Measurements from ENCODE around the gene EIF4E2.

EIF4E2 gene, protein sequence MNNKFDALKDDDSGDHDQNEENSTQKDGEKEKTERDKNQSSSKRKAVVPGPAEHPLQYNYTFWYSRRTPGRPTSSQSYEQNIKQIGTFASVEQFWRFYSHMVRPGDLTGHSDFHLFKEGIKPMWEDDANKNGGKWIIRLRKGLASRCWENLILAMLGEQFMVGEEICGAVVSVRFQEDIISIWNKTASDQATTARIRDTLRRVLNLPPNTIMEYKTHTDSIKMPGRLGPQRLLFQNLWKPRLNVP

DNA sequence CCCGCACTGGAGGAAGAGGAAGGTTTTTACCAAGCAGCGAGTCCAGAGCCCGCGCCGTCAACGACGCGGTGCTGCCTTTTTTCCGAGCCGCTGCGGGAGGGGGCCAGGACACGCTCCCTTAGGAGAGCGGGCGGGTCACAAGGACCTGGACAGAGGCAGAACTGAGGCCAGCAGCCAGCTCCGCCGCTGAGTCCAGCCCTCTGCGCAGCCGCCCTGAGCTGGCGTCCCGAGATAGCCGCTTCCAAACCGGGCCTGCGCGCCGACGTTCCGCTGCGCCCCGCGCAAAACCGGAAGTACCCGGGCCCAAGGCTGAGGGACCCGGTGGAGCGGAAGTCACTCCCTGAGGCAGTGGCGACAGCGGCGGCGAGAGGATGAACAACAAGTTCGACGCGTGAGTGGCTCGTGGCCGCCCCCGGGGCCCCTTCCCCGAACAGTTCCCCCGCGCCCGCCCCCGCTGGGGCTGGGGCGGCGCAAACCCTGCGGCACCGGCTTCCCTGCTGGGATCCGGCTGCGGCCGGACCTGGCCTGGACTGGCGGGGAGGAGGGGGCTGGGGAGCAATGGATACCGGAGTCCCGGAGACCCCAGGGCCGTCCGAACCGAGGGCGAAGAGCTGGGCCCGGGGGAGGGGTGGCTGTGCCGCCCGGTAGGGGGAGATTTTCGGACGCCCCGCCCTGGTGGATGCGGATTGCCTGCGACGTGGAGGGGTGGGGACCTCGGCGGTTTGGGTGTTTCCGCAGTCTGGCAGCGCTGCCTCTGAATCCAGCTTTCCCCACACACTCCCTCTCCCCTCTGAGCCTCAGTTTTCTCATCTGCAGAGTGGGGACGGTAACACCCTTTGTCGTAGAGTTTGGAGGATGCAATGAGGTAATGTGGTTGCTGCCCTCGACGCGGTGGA lies at the start of gene EIF4E2, which contains the start of gene TIGD1:
TSS of gene EIF4E2 (plus strand) at position 336 of the 896 bp plus-strand sequence. CDS start at position 372, 36 bp downstream.
TSS of gene TIGD1 (minus strand) at position 204 of the 896 bp plus-strand sequence. CDS start 675 bp downstream, outside the sequence.
- DNase-seq, result peak; percentile 95 to 97 (median 97)

DNA sequence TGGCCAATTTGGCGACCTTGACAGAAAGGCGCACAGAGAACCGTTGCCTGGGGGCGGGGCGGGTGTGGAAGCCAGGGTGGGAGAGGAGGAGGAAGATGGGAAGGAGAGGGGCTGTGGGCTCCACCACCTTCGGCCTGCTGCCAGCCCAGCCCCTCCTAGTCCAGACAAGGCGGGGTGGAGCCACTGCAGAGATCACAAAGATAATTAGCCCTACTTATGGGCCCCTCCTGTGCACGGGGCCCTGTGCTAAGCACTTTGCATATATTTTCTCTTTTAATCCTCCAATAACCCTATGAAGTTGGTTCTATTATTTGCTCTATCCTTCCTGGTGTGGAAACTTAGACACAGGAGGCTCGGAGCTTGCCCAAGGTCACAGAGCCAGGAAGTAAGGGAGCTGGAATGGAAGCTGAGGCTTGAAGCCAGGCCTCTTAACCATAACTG lies 49.1 kb upstream of the EIF4E2 start:
- DNase-seq, result no peak

DNA sequence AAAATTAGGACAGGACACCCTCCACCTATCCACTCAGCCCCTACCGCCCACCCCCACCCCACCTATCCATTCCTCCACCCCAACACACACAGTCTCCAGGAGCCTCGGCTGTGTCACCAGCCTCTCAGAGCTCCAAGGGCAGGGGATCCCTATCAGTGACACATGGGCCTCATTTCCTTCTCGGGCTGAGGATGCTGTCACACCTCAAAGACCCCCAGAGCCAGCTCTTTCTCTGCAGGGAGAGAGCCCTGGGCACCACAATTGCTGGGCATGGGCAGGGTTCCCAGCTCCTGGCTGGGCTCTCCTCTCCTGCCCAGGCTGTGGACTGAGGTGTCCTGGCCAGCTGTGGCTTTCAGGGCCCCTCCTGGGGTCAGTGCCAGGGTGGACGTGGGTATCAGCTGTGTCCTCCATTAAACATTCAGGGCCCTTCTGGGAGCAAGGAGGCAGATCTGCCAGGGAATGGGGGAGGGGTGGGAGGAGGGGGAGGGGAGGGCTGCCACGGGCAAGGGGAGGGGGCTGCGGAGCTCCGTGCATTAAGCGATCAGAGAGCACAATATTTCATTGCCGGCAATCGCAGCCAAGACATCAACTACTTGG lies 48.6 kb upstream of the EIF4E2 start:
- no peak for DNase-seq

DNA sequence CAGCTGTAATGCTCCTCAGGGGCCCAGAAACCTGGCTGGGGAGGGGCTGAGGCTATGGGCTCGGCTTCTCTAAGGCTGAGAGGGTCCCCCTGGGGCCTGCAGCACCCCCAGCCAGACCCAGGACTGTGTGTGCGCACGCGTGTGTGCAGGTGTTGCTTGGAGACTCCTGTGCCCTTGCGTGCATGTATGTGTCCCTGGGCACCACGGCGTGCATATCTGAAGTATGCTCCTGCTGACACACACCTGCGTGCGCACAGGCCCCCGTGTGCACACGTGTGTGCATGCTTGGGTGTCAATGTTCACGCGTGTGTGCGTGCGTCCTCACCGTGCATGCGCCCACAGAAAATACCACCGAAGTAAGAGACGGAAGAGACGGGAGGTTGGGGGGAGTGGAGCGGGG lies 48.0 kb upstream of the EIF4E2 start:
- no peak for DNase-seq

DNA sequence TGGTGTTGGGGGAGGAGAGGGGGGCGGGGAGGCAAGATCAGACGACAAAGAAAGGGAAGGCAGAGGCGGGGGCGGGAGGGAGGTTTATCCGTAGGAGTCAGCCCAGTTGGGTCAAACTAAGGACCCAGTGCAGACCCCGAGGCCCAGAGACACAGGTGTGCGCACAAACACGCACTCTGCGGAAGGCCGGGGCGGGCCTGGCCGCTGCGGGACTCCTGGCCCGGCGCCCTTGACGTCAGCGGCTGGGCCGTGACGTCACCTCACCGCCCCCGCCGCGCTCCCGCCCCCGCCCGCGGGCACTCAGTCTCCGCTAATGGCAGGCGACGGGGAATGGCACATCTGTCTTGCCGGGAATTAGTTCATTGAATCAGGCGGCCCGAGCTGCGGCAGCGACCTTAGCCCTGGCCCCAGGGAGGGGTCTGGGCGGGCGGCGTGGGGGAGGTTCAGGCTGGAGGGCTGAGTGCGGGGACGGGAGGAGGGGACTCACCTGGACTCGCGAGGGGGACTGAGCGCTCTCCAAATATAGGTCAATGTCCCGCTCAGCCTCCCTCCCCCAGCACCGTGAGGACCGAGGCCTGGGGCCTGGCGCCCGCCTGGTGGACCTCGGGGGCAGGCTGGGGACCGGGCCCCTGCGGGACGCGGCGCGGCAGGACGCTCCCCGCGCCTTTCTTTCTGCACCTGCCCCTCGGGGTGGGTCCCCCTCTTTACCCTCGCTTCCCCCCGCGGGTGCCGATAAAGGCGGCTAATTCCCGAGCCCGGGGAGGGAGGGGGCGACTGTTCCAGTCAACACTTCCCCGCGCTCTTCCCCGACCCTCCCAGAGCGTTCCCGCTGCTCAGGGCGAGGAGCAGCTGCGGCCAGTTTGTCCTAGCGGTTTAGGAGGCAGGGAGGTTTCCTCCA lies 47.3 kb upstream of the EIF4E2 start:
- DNase-seq, result peak; percentile 70 to 83 (median 73)

DNA sequence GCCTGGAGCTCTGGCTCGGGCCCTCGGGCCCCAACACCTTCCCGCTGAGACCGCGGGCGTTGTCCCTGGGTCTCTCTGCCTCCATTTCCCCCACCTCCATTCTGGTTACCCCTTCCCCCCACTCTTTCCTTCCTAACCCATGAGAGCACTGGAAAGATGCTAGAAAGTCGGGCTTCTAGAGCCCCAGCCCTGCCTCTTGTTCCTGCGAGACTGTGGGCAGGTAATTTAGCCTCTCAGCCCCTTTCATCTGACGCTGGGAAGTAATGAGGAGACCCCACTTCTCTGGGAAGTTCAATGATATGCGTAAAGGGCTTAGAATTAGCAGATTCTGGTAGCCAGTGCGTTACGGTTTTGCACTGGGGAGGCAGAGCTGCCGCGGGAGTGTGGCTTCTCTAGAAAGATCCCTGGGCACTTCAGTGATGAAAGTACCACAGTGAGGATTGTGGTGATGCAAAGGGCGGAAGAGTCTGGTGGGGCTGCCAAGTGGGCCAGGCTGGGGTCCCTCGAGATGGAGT lies 46.6 kb upstream of the EIF4E2 start:
- DNase-seq, result no peak

DNA sequence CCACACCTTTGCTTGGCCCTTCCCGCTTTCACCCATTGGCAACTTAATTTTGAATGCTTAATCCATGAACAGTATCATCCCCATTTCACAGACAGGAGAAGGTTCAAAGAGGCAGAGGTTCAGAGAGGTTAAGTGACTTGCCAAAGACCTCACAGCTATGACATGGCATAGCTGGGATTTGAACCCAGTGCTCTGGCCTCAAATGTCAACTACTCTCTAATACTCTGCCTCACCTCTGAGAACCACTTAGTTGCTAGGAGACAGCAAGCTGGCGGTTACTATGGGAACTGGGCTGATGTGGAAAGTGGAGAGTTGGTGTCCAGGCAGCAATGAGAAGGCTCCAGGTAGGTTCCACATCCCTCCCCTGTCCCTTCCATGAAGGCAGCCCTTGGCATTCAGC lies 46.1 kb upstream of the EIF4E2 start:
- DNase-seq, result no peak

DNA sequence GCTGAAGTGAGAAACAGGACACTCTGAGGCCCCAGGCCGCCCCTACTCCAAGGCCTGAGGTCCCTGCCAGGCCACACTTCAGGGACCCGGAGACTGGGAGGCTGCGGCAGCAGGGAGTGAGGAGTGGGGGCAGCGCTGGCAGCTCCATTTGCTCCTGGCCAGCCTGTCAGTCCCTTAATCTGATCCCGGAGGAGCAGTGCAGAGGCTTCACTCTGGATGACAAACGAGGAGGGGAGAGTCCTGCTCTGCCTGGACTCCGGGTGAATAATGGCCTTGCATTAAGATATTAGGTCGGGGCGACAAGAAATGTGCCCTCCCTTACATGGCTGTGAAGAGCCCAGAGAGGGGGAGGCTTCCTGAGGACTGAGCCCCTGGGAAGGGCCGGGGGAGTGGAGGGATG lies 44.6 kb upstream of the EIF4E2 start:
- no peak for DNase-seq

DNA sequence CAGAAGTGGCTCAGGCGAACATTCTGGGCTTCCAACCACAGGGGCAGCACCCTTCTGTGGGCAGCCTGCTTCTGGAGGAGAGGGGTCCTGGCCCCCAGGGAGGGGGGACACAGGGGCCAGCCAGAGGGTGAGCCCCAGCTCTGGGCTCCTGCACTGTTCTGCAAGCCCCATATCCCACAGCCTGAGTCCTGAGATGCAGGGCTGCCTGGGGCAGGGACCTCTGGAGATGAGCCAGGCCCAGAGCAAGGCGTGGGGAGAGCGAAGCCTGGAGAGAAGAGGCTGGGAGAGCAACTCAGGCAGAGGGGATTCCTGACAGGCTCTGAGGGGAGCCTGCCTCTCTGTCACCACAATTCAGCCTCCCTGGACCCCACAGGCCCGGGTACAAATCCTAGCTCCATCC lies 43.8 kb upstream of the EIF4E2 start:
- DNase-seq, result no peak

DNA sequence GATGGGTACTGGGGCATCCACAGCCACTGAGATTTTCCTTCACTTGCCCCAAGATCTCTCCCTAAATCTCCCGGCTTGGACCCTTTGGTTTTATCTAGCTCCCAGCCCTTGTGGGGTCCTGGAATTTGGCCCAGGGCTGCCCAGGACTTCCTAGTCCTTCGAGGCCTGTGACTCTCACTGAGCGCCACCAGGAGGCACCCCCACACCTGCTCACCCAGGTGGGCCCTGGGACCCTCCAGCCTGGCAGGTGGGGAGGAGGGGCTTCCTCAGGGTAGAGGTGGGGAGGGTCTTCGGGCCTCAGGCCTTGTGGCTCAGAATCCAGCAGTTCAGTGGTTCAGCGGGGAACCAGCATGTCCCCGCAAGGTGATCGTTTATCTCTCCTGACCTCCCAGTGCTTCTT lies 42.2 kb upstream of the EIF4E2 start:
- no peak for DNase-seq

DNA sequence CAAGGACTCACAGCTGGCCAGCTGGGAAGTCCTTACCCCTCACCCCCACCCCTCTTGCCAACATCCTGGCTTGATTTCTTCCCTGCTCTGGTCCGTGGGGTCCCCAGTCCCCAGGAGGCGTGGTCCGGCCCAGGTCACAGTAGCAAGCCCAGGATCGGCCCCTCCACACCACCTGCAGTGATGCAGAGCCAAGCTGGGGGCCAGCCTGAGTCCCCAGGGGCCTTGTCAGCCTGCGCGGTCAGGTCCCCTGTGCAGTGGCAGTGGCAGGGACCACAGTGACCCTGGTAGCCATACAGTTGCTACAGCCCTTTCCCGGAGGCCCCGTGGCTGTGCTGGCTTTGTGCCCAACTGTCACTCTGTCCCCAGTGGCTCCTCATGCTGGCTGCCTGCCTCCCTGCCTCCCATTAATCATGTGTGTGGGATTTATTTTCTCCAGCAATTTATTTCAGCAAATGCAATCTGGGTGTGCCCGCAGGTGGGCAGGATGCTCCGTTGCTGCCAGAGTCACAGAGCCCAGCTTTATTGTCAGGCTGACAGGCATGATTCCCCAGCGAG lies 39.1 kb upstream of the EIF4E2 start:
- no peak for DNase-seq

DNA sequence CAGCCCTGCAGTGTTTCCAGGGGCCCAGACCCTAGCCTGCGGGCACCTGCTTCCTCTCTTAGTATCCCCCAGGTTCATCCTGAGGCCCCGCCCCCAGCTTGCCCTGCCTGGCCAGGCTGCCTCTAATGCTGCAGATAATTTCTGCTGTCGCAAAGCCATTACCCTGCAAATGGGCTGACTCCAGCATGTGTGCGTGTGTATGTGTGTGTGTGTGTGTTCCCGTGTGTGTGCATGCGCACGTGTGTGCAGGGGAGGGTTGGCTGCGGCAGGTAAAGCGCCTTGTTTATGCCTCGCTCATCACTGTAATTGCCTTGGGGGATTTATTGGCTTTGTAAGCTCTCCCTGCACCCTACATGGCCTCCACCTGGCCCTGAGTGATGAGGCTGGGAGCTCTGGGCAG lies 37.9 kb upstream of the EIF4E2 start:
- DNase-seq, result no peak

DNA sequence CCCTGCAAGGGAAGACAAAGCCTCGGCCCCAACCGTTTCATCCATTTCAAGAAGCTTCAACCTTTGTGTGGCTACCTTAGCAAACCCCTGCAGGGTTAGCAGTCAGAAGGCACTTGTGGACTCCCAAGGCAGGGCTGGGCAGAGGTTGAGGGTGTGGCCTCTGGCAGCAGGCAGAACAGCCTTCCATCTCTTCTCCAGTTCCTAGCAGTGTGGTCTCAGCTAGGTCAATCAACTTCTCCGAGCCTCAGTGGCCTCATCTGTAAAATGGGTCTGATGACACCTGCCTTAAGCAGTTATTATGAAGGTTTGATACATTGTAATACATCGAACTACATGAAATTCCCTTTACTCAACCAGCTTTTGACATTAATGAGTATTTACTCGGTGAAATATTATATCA lies 37.1 kb upstream of the EIF4E2 start:
- no peak for DNase-seq

DNA sequence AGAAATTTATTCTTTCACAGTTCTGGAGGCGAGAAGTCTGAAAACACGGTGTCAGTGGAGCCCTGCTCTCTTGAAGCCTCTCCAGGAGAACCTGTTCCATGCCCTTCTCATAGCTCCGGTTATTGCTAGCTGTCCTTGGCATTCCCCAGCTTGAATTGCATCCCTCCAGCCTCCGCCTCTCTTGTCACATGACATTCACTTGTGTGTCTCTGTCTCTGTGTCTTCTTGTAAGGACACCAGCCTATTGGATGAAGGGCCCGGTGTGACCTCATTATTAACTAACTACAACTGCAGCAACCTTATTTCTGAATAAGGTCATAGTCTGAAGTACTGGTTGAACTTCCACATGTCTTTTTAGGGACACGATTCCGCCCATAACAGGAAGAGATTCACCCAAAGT lies 34.9 kb upstream of the EIF4E2 start:
- DNase-seq, result peak in 1 of 3 donors; percentile 6

DNA sequence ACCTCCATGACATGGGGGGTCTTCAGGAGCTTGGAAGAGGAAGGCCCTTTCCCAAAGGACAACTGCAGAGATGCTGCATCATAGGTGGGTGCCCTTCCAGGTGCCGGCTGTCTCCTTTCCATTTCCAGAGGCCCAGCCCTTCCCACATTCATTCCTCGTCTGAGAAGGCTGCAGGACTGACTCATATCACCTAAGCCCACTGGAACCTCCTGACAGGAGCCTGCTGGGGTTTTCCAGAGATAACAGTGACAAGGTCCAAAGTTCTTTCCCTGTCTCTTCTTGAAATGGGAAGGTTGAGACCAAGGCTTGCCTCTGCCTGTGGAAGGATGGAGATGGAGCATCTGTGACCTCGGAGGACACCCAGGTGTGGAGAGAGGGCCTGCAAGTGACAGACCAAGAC lies 33.9 kb upstream of the EIF4E2 start:
- no peak for DNase-seq

DNA sequence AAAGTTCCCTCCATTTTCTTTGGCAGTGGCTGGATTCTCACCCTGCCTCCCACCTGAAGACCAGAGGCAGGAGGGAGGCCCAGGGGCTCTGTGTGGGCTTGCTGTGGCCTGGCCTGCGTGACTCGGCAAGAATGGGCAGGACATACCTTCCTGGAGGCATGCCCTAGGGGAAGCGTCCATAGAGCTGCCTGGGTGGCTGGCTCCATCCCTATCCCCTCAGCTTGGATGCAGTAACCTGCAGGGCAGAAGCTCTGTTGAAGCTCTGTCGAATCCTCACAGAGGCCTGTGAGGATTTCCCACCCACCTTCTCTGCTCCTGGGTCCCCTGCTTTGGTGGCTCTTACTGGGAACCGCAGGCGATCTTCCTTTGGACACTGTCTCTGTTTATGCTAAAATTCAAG lies 31.6 kb upstream of the EIF4E2 start:
- DNase-seq, result no peak

DNA sequence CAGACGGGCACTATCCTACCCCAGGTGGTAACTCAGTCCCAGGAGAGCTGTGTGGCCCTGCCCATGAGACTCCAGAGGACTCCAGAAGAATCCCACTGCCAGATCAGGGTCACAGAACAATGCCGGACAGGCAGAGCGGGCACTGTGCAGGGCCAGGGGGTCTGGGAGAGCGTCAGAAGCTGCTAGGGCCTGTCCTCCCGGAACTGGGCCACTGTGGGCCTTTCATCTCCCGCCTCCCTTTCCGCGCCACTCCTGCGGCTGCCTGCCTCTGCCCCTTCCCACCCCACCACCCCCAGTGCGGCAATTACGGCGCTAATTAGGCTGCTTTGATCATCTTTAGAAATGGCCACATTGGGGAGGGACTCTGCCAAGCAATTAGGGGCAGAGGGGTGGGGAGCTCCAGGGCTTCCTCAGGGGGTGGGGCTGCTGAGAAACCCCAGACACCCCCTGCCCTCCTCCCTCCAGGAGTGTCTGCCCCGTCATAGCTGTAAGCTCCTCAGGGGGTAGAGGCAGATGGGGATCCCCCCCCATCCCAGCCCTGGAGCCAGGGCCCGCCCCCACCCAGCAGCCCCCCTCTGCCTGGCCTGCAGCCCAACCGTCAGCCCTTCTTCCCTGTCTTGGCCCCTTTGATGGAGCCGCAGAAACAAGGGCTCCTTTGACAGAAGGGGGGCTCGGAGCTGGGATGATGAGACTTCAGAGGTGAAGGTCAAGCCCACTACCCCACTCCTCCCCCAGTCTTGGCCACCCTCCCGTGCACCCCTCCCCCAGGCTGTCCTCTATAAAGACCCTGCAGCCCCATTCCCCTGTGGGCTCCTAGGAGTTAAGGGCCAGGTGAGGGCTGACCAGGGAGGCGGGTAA lies 30.7 kb upstream of the EIF4E2 start, which contains the start of gene PRSS56:
TSS of gene PRSS56 (plus strand) at position 808 of the 858 bp plus-strand sequence. CDS start 211 bp downstream, outside the sequence.
- DNase-seq, result no peak

DNA sequence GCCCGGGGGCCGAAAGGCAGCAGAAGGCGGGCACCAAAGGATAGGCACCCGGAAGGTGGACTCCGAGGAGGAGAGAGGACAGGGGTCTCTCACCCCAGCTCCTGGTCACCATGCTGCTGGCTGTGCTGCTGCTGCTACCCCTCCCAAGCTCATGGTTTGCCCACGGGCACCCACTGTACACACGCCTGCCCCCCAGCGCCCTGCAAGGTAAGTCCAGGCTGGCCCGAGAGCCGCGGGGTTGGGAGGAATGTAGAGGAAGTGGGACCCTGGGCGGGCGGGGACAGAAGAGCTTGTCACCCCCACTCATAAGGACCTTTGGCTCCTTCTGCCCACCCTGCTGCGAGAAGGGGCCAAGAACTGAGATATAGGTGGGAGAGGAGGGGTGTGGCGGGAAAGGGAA lies 30.0 kb upstream of the EIF4E2 start:
- DNase-seq, result no peak

DNA sequence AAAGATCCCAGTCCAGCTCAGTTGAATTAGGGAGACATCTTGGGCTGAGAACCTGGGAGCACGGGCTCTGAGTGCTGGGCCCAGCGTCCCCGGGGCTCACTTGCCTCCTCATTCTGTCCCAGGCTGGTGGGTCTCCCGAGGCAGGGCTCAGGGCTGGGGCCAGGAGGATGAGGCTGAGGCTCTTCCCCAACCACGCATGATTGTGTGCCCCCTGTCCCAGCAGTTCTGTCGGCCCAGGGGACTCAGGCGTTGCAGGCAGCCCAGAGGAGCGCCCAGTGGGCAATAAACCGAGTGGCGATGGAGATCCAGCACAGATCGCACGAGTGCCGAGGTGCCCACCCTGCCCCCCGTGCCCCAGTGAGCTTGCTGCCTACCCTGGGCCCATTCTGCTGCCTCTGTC lies 29.4 kb upstream of the EIF4E2 start:
- no peak for DNase-seq

DNA sequence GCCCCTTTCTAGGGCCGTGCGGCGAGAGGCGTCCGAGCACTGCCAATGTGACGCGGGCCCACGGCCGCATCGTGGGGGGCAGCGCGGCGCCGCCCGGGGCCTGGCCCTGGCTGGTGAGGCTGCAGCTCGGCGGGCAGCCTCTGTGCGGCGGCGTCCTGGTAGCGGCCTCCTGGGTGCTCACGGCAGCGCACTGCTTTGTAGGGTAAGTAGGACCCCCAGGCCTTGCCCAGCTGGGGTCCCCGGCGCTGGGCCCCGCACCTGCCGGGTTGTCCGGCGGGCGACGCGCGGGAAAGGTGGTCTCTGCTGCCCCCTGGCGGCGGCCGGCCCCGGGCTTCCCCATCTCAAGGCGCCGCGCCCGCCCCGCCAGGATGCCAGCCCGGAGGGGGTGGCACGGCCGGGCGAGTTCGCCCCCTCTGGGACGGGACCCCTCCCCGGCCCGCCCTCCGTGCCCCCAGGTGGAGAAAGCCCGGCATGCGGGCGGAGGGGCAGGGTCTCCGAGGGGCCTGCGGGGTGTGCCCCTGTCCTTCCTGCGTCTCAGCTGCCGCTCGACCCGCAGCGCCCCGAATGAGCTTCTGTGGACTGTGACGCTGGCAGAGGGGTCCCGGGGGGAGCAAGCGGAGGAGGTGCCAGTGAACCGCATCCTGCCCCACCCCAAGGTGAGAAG lies 28.4 kb upstream of the EIF4E2 start:
- peak; percentile 54 to 86 (median 72) for DNase-seq

Data from suppressor macrophage treated with lipopolysaccharide for 1 hour (primary cell).